Esophagus (tissue), 2 donors: ENCODE results near the gene A2ML1. TPM values are rescaled to one million over a fixed set of nuclear protein-coding genes. Genes with fewer than 3 reads are reported as not detected.
A peak's percentile ranks its signal among the peaks of the same experiment; 100 is the strongest.

ENCODE experiments used
- H3K27ac ChIP-seq, 2 donors: one replicate each; pipeline ENCODE4 v1.5.1; 2013; ENCODE audit warnings: low read depth in 2 of 2, mild to moderate bottlenecking in 2 of 2, inconsistent platforms in 1 of 2, low read length in 1 of 2, moderate library complexity in 1 of 2
- H3K27me3 ChIP-seq, 2 donors: one replicate each; pipeline ENCODE4 v1.6.1; 2013; ENCODE audit warnings: low read length in 2 of 2, control low read depth in 1 of 2, mild to moderate bottlenecking in 1 of 2; ENCODE audit not compliant: insufficient read depth in 2 of 2, control insufficient read depth in 1 of 2
- H3K36me3 ChIP-seq, 2 donors: one replicate each; pipeline ENCODE4 v1.6.1; 2013; ENCODE audit warnings: low read length in 1 of 2; ENCODE audit not compliant: control insufficient read depth in 2 of 2, insufficient read depth in 2 of 2
- H3K4me1 ChIP-seq, 2 donors: one replicate each; pipeline ENCODE4 v1.6.1; 2013; ENCODE audit warnings: low read length in 1 of 2; ENCODE audit not compliant: control insufficient read depth in 2 of 2, insufficient read depth in 2 of 2
- H3K4me3 ChIP-seq, 2 donors: one replicate each; pipeline ENCODE4 v1.5.1; 2013; ENCODE audit warnings: low read length in 2 of 2, mild to moderate bottlenecking in 2 of 2, low read depth in 1 of 2, moderate library complexity in 1 of 2
- H3K9me3 ChIP-seq, 2 donors: one replicate each; pipeline ENCODE4 v1.6.1; 2013; ENCODE audit warnings: mild to moderate bottlenecking in 2 of 2, low read depth in 1 of 2, low read length in 1 of 2, moderate library complexity in 1 of 2; ENCODE audit not compliant: control insufficient read depth in 2 of 2, insufficient read depth in 1 of 2
- WGBS, 2 donors: extraction: QIAGEN DNeasy Blood & Tissue Kit; methylation state at CpG; one replicate each; pipeline ENCODE4 v1.1.7; 2013; 5-methylcytosine and 5-hydroxymethylcytosine counted together
- polyA plus RNA-seq, 2 donors: library from polyadenylated mRNA; stranded (reverse); fragments of 200-250 nt; gene quantifications; one replicate each; pipeline ENCODE4 v1.2.3, GENCODE V29; 2013
- donor health status: healthy with polysubstance abuse.
- donor health status: Bipolar disorder and iron deficiency.

The A2ML1 gene
- polyA plus RNA-seq, 2 donors: 477 to 614 TPM

DNA sequence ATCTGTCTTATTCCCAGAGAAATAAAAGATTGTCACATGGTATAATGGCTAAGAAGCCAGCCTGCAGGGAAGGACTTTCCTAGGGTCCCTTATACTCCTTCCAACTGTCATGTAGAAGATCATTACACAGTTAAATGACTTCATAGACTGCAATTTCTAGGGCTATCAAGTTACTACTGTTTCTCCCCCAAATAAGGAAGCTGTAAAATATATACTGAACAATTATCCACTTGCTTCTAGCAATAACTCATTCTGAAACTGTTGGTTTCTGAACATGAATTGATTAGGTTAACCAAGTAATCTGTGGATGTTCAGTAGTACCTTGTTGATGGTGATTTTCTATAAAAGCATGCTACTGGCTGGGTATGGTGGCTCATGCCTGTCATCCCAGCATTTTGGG, 44.6 kb downstream of the A2ML1 start:
- no peak overlapping the region for H3K27ac ChIP-seq
- H3K27me3 ChIP-seq: no peaks in the 10 kb centered on the region
- H3K9me3 ChIP-seq: no peaks in the 10 kb centered on the region
- H3K4me1 ChIP-seq: no peaks in the 10 kb centered on the region
- H3K36me3 ChIP-seq: peaks cover 0 to 3% of the 10 kb centered on the region in 2 donors
- no peak overlapping the region for H3K4me3 ChIP-seq

DNA sequence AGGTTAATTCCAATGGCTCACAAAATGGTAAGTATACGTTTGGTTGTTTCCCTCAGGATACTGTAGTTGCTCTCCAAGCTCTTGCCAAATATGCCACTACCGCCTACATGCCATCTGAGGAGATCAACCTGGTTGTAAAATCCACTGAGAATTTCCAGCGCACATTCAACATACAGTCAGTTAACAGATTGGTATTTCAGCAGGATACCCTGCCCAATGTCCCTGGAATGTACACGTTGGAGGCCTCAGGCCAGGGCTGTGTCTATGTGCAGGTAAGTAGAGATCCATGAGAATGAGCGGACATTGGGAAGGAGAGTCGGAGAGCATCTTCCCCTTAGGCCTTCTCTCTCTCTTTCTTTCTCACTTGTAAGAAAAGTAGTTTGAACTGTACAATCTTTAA, 45.4 kb downstream of the A2ML1 start:
- 92 to 93% methylated on average over 6 of the region's 6 CpGs for WGBS, 2 donors

DNA sequence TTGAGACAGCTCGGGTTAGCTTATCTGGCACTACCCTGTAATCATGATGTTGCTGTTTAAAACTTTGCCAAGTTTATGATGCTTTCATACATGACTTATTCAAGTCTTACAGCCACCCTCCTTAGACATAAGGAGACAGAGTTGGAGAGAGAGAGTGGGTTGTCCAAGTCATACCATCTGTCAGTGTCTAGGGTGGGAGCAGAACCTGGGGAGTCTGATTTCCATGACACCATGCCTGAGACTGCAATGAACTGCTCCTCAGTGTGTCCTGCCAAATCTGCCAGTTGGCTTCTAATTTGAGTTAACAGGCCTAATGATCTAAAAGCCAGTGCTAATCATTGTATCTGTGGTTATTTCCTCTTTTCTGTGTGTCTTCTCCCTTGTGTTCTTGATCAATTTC, 48.2 kb downstream of the A2ML1 start:
- no peaks in the 10 kb centered on the region for H3K4me1 ChIP-seq
- no peaks in the 10 kb centered on the region for H3K36me3 ChIP-seq
- H3K4me3 ChIP-seq: no peak overlapping the region
- WGBS, 2 donors: 71 to 81% methylated on average over 1 of the region's 1 CpG
- no peak overlapping the region for H3K27ac ChIP-seq
- H3K27me3 ChIP-seq: no peaks in the 10 kb centered on the region
- no peaks in the 10 kb centered on the region for H3K9me3 ChIP-seq

More for the DNA sequence above, 45.4 kb downstream of the A2ML1 start:
- no peaks in the 10 kb centered on the region for H3K27me3 ChIP-seq
- no peaks in the 10 kb centered on the region for H3K4me1 ChIP-seq
- no peaks in the 10 kb centered on the region for H3K9me3 ChIP-seq
- H3K36me3 ChIP-seq: peaks cover 0 to 3% of the 10 kb centered on the region in 2 donors
- no peak overlapping the region for H3K4me3 ChIP-seq
- H3K27ac ChIP-seq: no peak overlapping the region

DNA sequence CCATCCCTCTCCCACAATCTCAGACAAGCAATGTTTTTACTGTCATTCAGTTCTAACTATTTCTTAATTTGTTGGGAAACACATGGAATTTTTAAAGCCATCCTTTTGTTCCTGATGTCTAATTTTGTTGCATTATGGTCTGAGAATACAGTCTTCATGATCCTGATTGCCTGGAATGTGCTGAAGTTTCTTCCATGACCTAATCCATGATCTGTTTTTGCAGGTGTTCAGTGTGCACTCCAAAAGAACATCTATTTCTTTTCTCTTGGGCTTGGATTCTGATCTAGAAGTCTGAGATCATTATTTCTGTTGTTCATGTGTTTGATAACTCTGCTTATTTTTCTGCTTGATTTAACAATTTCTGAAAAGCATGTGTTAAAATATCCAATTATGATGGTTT, 48.6 kb downstream of the A2ML1 start:
- Histone ChIP-seq H3K36me3 (no peaks in the 10 kb centered on the region), H3K9me3 (no peaks in the 10 kb centered on the region), H3K4me3 (no peak overlapping the region), H3K4me1 (no peaks in the 10 kb centered on the region), H3K27ac (no peak overlapping the region), H3K27me3 (no peaks in the 10 kb centered on the region)

DNA sequence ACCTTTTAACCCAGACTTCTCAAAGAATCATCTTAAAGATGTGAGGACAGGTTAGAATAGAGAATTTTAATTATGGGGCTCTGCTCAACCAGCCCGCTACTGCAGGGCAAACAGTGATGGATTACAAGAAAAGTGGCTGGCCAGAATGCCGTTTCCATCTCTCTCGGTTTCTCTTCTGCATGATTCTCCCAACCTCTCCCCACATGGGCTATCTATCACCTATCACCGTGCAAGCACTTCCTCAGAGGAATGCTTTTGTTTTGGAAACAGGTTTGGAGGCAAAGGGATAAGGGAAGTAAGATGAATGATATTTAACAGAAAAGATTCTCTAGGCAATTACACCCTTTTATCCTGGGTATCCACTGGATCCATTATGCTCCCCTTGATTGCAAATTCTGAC, 54.5 kb downstream of the A2ML1 start:
- 36 to 44% methylated on average over 4 of the region's 4 CpGs for WGBS, 2 donors
- H3K4me1 ChIP-seq: no peaks in the 10 kb centered on the region

DNA sequence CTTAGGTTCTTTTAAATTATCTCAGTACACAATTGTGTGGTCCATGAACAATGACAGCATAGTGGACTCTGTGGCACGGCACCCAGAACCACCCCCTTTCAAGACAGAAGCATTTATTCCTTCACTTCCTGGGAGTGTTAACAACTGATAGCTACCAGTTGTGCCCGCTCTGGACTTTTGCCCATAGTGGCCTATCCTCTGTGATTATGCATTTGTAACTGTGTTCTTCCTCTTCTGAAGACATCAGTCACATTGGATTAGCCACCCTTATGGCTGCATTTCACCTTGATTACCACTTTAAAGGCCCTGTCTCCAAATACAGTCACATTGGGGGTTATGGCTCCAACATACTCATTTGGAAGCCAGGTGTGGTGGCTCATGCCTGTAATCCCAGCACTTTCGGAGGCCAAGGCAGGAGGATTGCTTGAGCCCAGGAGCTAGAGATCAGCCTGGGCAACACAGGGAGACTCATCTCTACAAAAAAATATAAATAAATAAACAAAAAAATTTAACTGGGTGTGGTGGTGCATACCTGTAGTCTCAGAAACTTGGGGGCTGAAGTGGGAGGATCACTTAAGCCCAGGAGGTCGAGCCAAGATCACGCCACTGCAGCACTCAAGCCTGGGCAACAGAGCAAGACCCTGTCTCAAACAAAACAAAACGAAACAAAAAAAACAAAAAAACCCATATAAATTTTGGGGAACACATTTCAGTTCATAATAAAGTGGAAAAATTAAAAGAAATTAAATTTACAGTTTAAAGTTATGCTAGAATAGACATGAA, 64.3 kb downstream of the A2ML1 start:
- H3K36me3 ChIP-seq: no peaks in the 10 kb centered on the region
- WGBS, 2 donors: 92 to 93% methylated on average over 6 of the region's 6 CpGs
- no peaks in the 10 kb centered on the region for H3K27me3 ChIP-seq
- no peak overlapping the region for H3K4me3 ChIP-seq
- H3K9me3 ChIP-seq: no peaks in the 10 kb centered on the region
- no peaks in the 10 kb centered on the region for H3K4me1 ChIP-seq
- H3K27ac ChIP-seq: no peak overlapping the region

More for the DNA sequence above, 54.5 kb downstream of the A2ML1 start:
- Histone ChIP-seq H3K4me3 (no peak overlapping the region), H3K36me3 (no peaks in the 10 kb centered on the region), H3K27me3 (no peaks in the 10 kb centered on the region), H3K9me3 (no peaks in the 10 kb centered on the region), H3K27ac (no peak overlapping the region)

DNA sequence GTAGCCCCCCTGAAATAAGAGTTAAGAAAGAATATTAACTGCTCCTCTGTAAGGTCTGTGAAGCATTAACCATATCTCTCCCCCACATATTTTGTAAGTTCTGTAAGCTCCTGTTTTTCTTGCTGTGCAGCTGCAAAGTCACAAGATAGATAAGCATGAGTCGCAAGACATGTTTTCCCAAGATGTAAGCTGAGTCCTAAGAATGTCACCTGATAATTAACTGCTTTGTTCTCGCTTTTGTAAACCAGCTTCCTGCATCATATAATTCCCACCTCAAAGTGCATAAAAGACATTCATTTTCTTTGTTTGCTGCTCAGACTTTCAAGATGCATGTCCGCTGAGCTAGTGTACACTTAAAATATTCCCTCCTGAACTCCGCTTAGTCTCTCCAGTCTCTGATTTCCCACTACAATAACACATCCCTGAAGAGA, 64.9 kb downstream of the A2ML1 start:
- WGBS, 2 donors: 85 to 90% methylated on average over 4 of the region's 4 CpGs
- no peak overlapping the region for H3K4me3 ChIP-seq
- H3K9me3 ChIP-seq: no peaks in the 10 kb centered on the region
- H3K27ac ChIP-seq: no peak overlapping the region
- no peaks in the 10 kb centered on the region for H3K4me1 ChIP-seq
- H3K27me3 ChIP-seq: no peaks in the 10 kb centered on the region
- no peaks in the 10 kb centered on the region for H3K36me3 ChIP-seq

DNA sequence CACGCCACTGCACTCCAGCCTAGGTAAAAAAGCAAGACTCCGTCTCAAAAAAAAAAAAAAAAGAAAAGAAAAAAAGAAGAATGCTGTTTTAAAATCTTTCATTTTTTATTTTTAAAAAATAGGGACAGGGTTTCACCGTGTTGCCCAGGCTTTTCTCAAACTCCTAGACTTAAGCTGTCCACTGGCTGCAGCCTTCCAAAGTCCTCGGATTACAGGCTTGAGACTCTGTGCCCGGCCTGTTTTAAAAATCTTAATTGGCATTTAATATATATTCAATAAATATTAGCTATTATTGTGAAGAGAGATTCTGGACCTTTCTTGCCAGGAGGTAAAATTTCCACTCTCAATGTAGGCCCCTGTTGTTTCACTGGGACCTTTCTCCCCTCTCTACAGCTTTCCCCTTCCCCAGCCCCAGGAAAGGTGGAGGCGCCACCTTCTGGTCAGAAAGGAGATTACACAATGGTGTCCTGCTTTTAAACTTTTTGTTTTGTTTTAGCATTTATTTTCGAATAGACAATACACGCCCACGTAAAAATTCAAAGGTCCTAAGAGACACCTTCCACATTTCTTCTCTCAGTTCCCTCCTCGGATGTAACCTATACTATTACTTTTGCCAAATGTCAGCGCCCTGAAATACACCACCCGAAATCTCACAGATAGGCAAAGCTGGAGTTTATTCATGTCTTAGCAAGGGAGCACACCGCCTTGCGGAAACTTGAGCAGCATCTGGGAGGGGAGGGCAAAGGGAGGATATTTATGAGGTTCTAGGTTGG, 68.1 kb downstream of the A2ML1 start:
- no peaks in the 10 kb centered on the region for H3K27me3 ChIP-seq
- WGBS, 2 donors: 30 to 31% methylated on average over 14 of the region's 14 CpGs
- no peaks in the 10 kb centered on the region for H3K4me1 ChIP-seq
- peak overlapping the region; percentile 16 to 58 for H3K4me3 ChIP-seq
- H3K36me3 ChIP-seq: no peaks in the 10 kb centered on the region
- H3K9me3 ChIP-seq: no peaks in the 10 kb centered on the region
- H3K27ac ChIP-seq: peak overlapping the region in 1 of 2 donors; percentile 13

DNA sequence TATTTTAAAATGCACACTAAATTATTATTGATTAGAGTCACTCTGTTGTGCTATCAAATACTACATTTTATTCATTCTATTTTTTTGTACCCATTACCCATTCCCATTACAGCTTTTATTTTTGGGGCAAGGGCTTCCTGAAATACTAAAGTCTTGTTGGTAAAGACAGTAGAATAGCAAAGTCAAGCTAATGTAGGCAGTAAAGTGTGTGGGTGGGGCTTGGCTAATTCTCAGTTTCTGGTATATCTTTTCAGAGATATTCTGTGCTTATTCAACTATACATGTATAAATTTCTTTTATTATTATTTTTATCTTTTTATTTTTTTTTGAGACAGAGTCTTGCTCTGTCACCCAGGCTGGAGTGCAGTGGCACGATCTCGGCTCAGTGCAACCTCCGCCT, 69.6 kb downstream of the A2ML1 start:
- WGBS, 2 donors: 96 to 99% methylated on average over 3 of the region's 3 CpGs
- H3K27me3 ChIP-seq: no peaks in the 10 kb centered on the region
- no peak overlapping the region for H3K4me3 ChIP-seq
- H3K36me3 ChIP-seq: no peaks in the 10 kb centered on the region
- no peak overlapping the region for H3K27ac ChIP-seq
- no peaks in the 10 kb centered on the region for H3K9me3 ChIP-seq
- no peaks in the 10 kb centered on the region for H3K4me1 ChIP-seq

DNA sequence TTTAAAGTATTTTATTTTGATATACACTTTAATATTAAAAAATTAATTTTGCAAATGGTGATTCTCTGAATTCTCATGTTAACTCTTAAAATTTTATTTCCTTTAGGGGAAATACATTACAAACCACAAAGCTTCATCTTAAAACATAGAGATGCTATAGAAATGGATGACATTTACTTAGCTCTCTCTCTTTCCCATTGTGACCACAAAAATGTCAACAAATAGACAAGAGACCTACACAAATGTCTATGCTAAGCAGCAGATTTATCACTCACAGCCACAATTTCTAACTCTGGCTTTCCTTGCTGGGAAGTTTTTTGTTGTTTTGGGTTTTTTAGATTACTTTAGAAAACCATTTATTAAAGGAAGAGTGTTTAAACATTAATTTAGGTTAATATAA, 72.0 kb downstream of the A2ML1 start:
- Histone ChIP-seq H3K9me3 (no peaks in the 10 kb centered on the region), H3K36me3 (no peaks in the 10 kb centered on the region), H3K4me1 (no peaks in the 10 kb centered on the region), H3K4me3 (no peak overlapping the region), H3K27me3 (no peaks in the 10 kb centered on the region), H3K27ac (no peak overlapping the region)
